OCI-LY7 (cell line): Measurements from ENCODE around the gene FBXL22.

Source experiments
- EZH2phosphoT487 ChIP-seq: fragments of 200-600 bp; sonication (generic); IDR thresholded peaks from 2 replicates; pipeline ENCODE4 v1.6.1; 2018; ENCODE audit warnings: low read depth, borderline replicate concordance, mild to moderate bottlenecking, mixed run types, antibody characterized with exemption, low read length, moderate library complexity, mixed read lengths
- TF ChIP-seq, protein P1 (sequence below): fragments of 200-600 bp; sonication (generic); conservative IDR thresholded peaks from 2 replicates; pipeline ENCODE4 v1.5.1; 2014; ENCODE audit warnings: mild to moderate bottlenecking, antibody characterized with exemption, low read length, moderate library complexity, mixed read lengths

DNA sequence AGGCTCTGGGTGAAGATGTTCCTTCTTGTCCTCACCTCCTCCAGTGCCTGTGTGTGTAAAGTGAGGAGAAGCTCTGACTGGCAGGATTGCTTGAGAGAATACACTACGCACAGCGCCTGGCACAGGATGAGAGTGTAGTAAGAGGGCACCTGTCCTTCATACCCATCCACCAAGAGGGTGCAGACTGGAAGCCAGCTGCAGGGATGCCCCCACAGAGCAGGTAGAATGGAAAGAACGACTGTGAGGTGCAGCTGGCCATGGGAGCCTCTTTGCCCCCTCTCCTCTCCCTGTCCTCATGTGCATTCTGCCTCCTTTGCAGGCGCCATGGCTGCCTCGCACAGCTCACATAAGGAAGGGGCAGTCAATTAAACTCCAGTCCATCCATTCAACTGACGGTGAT lies 12.3 kb downstream of the FBXL22 start:
- TF ChIP-seq, protein P1, sequence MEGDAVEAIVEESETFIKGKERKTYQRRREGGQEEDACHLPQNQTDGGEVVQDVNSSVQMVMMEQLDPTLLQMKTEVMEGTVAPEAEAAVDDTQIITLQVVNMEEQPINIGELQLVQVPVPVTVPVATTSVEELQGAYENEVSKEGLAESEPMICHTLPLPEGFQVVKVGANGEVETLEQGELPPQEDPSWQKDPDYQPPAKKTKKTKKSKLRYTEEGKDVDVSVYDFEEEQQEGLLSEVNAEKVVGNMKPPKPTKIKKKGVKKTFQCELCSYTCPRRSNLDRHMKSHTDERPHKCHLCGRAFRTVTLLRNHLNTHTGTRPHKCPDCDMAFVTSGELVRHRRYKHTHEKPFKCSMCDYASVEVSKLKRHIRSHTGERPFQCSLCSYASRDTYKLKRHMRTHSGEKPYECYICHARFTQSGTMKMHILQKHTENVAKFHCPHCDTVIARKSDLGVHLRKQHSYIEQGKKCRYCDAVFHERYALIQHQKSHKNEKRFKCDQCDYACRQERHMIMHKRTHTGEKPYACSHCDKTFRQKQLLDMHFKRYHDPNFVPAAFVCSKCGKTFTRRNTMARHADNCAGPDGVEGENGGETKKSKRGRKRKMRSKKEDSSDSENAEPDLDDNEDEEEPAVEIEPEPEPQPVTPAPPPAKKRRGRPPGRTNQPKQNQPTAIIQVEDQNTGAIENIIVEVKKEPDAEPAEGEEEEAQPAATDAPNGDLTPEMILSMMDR = no peak
- TF ChIP-seq EZH2phosphoT487 = no peak
